Measurements from ENCODE around the gene MAT2B. TPM values are rescaled to one million over a fixed set of nuclear protein-coding genes. Genes with fewer than 3 reads are reported as not detected.

The MAT2B gene
- total RNA-seq, 1 donor from 2014 or later, result 76.4 TPM

- no peaks in the 10 kb centered on the region for H3K36me3 Mint-ChIP-seq (ENCODE audit: low read depth)
- H3K4me3 Mint-ChIP-seq, result no peak overlapping the region
- ATAC-seq (ENCODE audit: low read depth) (no peak), DNase-seq (no peak)
- peaks cover 14% of the 10 kb centered on the region for H3K4me1 Mint-ChIP-seq
- no peak for TF ChIP-seq CTCF (IDR thresholded peaks at IDR 0.05)
- peaks cover 27% of the 10 kb centered on the region for H3K27me3 Mint-ChIP-seq
- intact Hi-C loops (cut with micrococcal nuclease), result loop anchor here (5.0 to 10.0 kb wide), 2 partner anchors 353 to 1896 kb away; no protein-coding TSS in a partner anchor
- CTCF ChIA-PET, result interaction anchor here (6.5 kb wide), 1 partner anchor 943 kb away, joined by 78 read pairs; no protein-coding TSS in a partner anchor
- H3K9me3 Mint-ChIP-seq, result no peaks in the 10 kb centered on the region
- POLR2A ChIA-PET, result no interaction called here
- no peak overlapping the region for H3K27ac Mint-ChIP-seq
These were observed 55.9 kb downstream of the MAT2B start for GRCh38 chr5:163561339-163561738.

- Mint-ChIP-seq H3K9me3 (no peaks in the 10 kb centered on the region), H3K36me3 (ENCODE audit: low read depth) (no peaks in the 10 kb centered on the region), H3K27ac (no peak overlapping the region), H3K4me1 (peaks cover 20% of the 10 kb centered on the region), H3K27me3 (peaks cover 28% of the 10 kb centered on the region), H3K4me3 (no peak overlapping the region)
- TF ChIP-seq CTCF (IDR thresholded peaks at IDR 0.05), result no peak
- intact Hi-C loops (cut with micrococcal nuclease), result loop anchor here (5.0 to 10.0 kb wide), 2 partner anchors 353 to 1895 kb away; no protein-coding TSS in a partner anchor
- ChIA-PET CTCF (interaction anchor here (6.5 kb wide), 1 partner anchor 942 kb away, joined by 78 read pairs; no protein-coding TSS in a partner anchor), POLR2A (no interaction called here)
- DNase-seq (no peak), ATAC-seq (ENCODE audit: low read depth) (no peak)
These were observed 56.7 kb downstream of the MAT2B start for GRCh38 chr5:163562071-163562470.

GRCh38 chr5:163563112-163563511, 57.7 kb downstream of the MAT2B start:
- Mint-ChIP-seq H3K4me1 (peaks cover 24% of the 10 kb centered on the region), H3K27me3 (peaks cover 34% of the 10 kb centered on the region), H3K4me3 (no peak overlapping the region), H3K9me3 (no peaks in the 10 kb centered on the region), H3K27ac (no peak overlapping the region), H3K36me3 (ENCODE audit: low read depth) (no peaks in the 10 kb centered on the region)
- intact Hi-C loops (cut with micrococcal nuclease), result loop anchor here (5.0 to 10.0 kb wide), 2 partner anchors 352 to 1894 kb away; no protein-coding TSS in a partner anchor
- no peak for TF ChIP-seq CTCF (IDR thresholded peaks at IDR 0.05)
- ATAC-seq (ENCODE audit: low read depth) (no peak), DNase-seq (no peak)
- ChIA-PET CTCF (interaction anchor here (1.3 to 6.5 kb wide), 2 partner anchors 11 to 941 kb away, joined by 3 to 78 read pairs; no protein-coding TSS in a partner anchor), POLR2A (no interaction called here)

GRCh38 chr5:163563880-163564279, 58.5 kb downstream of the MAT2B start:
- intact Hi-C loops (cut with micrococcal nuclease), result loop anchor here (1.0 to 10.0 kb wide), 7 partner anchors 132 to 1893 kb away; no protein-coding TSS in a partner anchor

More at GRCh38 chr5:163563880-163564279, 58.5 kb downstream of the MAT2B start:
- ChIA-PET POLR2A (no interaction called here), CTCF (interaction anchor here (0.7 to 6.5 kb wide), 8 partner anchors 12 to 1894 kb away, joined by 3 to 78 read pairs (median 3); no protein-coding TSS in a partner anchor)
- ATAC-seq (ENCODE audit: low read depth) (no peak), DNase-seq (no peak)
- Mint-ChIP-seq H3K27me3 (peaks cover 37% of the 10 kb centered on the region), H3K27ac (no peak overlapping the region), H3K4me3 (no peak overlapping the region), H3K36me3 (ENCODE audit: low read depth) (no peaks in the 10 kb centered on the region), H3K4me1 (peaks cover 24% of the 10 kb centered on the region), H3K9me3 (no peaks in the 10 kb centered on the region)
- no peak for TF ChIP-seq CTCF (IDR thresholded peaks at IDR 0.05)
